SK-MEL-5 (cell line): ENCODE results near the gene PFN2. TPM values are rescaled to one million over a fixed set of nuclear protein-coding genes. Genes with fewer than 3 reads are reported as not detected.
"Not testable (repeated sequence)": the region's sequence is repeated elsewhere in the genome, so short reads cannot be mapped to it uniquely, and the experiment has no call there.

ENCODE experiments used
- DNase-seq: peaks from one replicate; pipeline ENCODE4 v3.0.0-alpha.2; 2016; ENCODE audit warnings: low read depth, low spot score
- in situ Hi-C: cut with HindIII; loops from 2 replicates; pipeline ENCODE4 v1.10.0; 2016; ENCODE audit warnings: low sequenced_read_pairs, high pct_unique_total_duplicates, low pct_unique_long_range_greater_than_20kb
- small RNA-seq, 2 experiments: library from RNA; depleted of rRNA; stranded (forward); fragments of <200 nt; gene quantifications; one replicate each; pipeline ENCODE3, GENCODE V24; 2014
- total RNA-seq: library from RNA; depleted of rRNA; stranded (reverse); fragments of >200 nt; shearing (Covaris generic); gene quantifications from 2 replicates; pipeline ENCODE4 v1.2.3, GENCODE V29; 2014; rRNA removed

The PFN2 gene
- total RNA-seq, 1 experiment from 2014 or later = 127 TPM

- DNase-seq = no peak
- in situ Hi-C loops = no loop called here
Measured at GRCh38 chr3:149941946-149942345, 28.7 kb downstream of the PFN2 start.

- DNase-seq = no peak
- in situ Hi-C loops = no loop called here
Measured at GRCh38 chr3:149941186-149941585, 29.5 kb downstream of the PFN2 start.

GRCh38 chr3:149938392-149939055, 32.2 kb downstream of the PFN2 start:
- in situ Hi-C loops, DNase-seq: not testable (repeated sequence)

GRCh38 chr3:149936812-149937230, 33.9 kb downstream of the PFN2 start:
- in situ Hi-C loops = no loop called here
- DNase-seq = peak; percentile 72

- no peak for DNase-seq
- in situ Hi-C loops = no loop called here
Measured at GRCh38 chr3:149934524-149934923, 36.2 kb downstream of the PFN2 start.

- DNase-seq = no peak
- in situ Hi-C loops = no loop called here
Measured at GRCh38 chr3:149933858-149934257, 36.8 kb downstream of the PFN2 start.

GRCh38 chr3:149933008-149933407, 37.7 kb downstream of the PFN2 start:
- in situ Hi-C loops = no loop called here
- no peak for DNase-seq

- no peak for DNase-seq
- in situ Hi-C loops = no loop called here
Measured at GRCh38 chr3:149920119-149920518, 50.6 kb downstream of the PFN2 start.

GRCh38 chr3:149919509-149919908, 51.2 kb downstream of the PFN2 start:
- in situ Hi-C loops = no loop called here
- no peak for DNase-seq

- DNase-seq = no peak
- in situ Hi-C loops = no loop called here
Measured at GRCh38 chr3:149917124-149917667, 53.5 kb downstream of the PFN2 start.

Small RNAs within 50 kb of the gene (small RNA-seq; reads per million reads assigned to genes)
- gene RNU6-720P = 0 reads per million in 2 experiments

Other genes starting within 250 kb of the PFN2 start
- gene COMMD2, start 218.4 kb downstream of the PFN2 start, total RNA-seq = 33.5 and 45.5 TPM in 2 replicates
- gene ANKUB1, start 178.3 kb downstream of the PFN2 start, total RNA-seq = 0.08 TPM in 1 of 2 replicates, not detected in the other
- gene RNF13, start 157.7 kb downstream of the PFN2 start, total RNA-seq = 141 and 153 TPM in 2 replicates